Measurements from ENCODE around the gene RPS6KA2.

Gene RPS6KA2

DNA sequence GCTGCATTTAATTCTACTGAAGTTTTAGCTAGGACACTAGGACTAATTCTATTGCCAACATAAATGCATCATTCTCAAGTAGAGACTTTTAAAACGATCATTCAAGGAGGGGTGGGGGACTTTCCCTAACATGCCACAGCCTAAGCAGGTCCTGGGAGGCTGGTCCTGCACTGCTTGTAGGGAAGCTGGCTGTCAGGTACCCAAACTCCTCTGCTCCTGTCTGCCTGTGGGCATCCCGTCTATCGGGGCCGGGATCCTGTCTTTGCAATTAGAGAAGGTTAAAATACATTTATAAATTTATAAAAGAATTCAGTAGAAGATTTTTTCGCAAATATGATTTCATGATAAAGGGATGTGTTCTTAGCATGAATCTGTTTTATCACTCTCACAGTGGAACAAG, 192.7 kb downstream of the RPS6KA2 start:
- Histone ChIP-seq H2AFZ (ENCODE audit: low read depth, low read length) (no peak overlapping the region), H3K79me2 (ENCODE audit: insufficient read depth, low read length) (no peaks in the 10 kb centered on the region), H3K36me3 (ENCODE audit: insufficient read depth, low read length) (no peaks in the 10 kb centered on the region), H3K9ac (ENCODE audit: low read depth, low read length) (no peak overlapping the region), H3K4me3 (ENCODE audit: low read depth in 1 of 2, low read length in 2 of 2) (no peak overlapping the region), H3K27me3 (ENCODE audit: insufficient read depth, low read length, poor library complexity) (no peaks in the 10 kb centered on the region), H3K27ac (ENCODE audit: low read length) (no peak overlapping the region), H4K20me1 (ENCODE audit: insufficient read depth, low read length) (no peaks in the 10 kb centered on the region), H3K4me2 (ENCODE audit: insufficient read depth, low read length) (no peak overlapping the region), H3K9me3 (ENCODE audit: insufficient read depth, low read length, severe bottlenecking) (no peaks in the 10 kb centered on the region), H3K4me1 (ENCODE audit: insufficient read depth, low read length) (peaks cover 32% of the 10 kb centered on the region)
- DNase-seq (no peak), ATAC-seq (ENCODE audit: insufficient read depth, low read depth) (no peak)
- TF ChIP-seq, protein P1, sequence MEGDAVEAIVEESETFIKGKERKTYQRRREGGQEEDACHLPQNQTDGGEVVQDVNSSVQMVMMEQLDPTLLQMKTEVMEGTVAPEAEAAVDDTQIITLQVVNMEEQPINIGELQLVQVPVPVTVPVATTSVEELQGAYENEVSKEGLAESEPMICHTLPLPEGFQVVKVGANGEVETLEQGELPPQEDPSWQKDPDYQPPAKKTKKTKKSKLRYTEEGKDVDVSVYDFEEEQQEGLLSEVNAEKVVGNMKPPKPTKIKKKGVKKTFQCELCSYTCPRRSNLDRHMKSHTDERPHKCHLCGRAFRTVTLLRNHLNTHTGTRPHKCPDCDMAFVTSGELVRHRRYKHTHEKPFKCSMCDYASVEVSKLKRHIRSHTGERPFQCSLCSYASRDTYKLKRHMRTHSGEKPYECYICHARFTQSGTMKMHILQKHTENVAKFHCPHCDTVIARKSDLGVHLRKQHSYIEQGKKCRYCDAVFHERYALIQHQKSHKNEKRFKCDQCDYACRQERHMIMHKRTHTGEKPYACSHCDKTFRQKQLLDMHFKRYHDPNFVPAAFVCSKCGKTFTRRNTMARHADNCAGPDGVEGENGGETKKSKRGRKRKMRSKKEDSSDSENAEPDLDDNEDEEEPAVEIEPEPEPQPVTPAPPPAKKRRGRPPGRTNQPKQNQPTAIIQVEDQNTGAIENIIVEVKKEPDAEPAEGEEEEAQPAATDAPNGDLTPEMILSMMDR (IDR thresholded peaks at IDR 0.05; ENCODE audit: borderline replicate concordance, extremely low read depth, low read length, poor library complexity, severe bottlenecking), result no peak
- TF ChIP-seq EZH2 (IDR thresholded peaks at IDR 0.05; ENCODE audit: borderline replicate concordance, low read depth, low read length, severe bottlenecking), result no peak

DNA sequence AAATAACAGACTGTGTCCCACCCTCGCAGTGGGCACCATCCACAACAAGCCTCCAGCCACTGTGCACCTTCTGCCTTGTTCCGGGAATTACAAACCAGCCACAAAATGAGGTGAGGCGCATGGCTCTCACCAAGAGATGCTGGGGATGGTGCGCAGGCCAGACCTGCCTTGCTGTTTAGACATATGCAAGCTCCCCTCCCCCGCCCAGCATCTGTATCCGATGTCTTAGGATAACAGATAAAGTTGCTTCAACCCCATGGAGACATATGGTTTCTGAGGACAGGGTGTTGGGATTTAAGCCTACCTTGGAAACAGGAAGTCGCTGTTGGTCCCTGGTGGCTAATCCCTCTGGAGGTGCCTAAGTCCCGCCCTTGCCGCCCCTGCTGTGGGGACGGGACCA, 194.0 kb downstream of the RPS6KA2 start:
- ATAC-seq (ENCODE audit: insufficient read depth, low read depth) (no peak), DNase-seq (no peak)
- H3K27me3 ChIP-seq (ENCODE audit: insufficient read depth, low read length, poor library complexity), result no peaks in the 10 kb centered on the region
- no peak overlapping the region for H2AFZ ChIP-seq (ENCODE audit: low read depth, low read length)
- peaks cover 20% of the 10 kb centered on the region for H3K4me1 ChIP-seq (ENCODE audit: insufficient read depth, low read length)
- no peak overlapping the region for H3K27ac ChIP-seq (ENCODE audit: low read length)
- TF ChIP-seq, protein P1 (IDR thresholded peaks at IDR 0.05; ENCODE audit: borderline replicate concordance, extremely low read depth, low read length, poor library complexity, severe bottlenecking), result no peak
- no peak for TF ChIP-seq EZH2 (IDR thresholded peaks at IDR 0.05; ENCODE audit: borderline replicate concordance, low read depth, low read length, severe bottlenecking)
- no peak overlapping the region for H3K4me2 ChIP-seq (ENCODE audit: insufficient read depth, low read length)
- H3K4me3 ChIP-seq (ENCODE audit: low read depth in 1 of 2, low read length in 2 of 2), result no peak overlapping the region
- no peaks in the 10 kb centered on the region for H3K79me2 ChIP-seq (ENCODE audit: insufficient read depth, low read length)
- no peak overlapping the region for H3K9ac ChIP-seq (ENCODE audit: low read depth, low read length)
- no peaks in the 10 kb centered on the region for H4K20me1 ChIP-seq (ENCODE audit: insufficient read depth, low read length)
- no peaks in the 10 kb centered on the region for H3K9me3 ChIP-seq (ENCODE audit: insufficient read depth, low read length, severe bottlenecking)
- H3K36me3 ChIP-seq (ENCODE audit: insufficient read depth, low read length), result no peaks in the 10 kb centered on the region

DNA sequence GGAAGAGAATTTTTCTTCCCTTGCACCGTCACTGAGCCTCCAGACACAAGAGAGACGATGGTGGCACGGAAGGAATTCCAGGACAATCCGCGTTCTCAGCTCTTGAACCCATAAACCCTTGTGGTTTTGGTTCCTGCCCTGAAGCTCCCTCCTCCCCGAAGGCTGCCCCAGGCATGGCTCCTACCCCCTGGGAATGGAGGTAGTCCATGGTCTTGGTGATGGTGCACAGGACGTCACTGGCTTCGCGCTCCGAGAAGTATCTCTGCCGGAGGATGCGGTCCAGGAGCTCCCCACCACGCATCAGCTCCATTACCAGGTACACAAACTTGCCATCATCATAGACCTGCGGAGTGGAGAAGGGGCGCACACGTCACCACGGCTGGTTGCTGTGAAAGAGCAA, 196.8 kb downstream of the RPS6KA2 start:
- TF ChIP-seq, protein P1 (IDR thresholded peaks at IDR 0.05; ENCODE audit: borderline replicate concordance, extremely low read depth, low read length, poor library complexity, severe bottlenecking), result no peak
- no peak for TF ChIP-seq EZH2 (IDR thresholded peaks at IDR 0.05; ENCODE audit: borderline replicate concordance, low read depth, low read length, severe bottlenecking)
- H3K27me3 ChIP-seq (ENCODE audit: insufficient read depth, low read length, poor library complexity), result no peaks in the 10 kb centered on the region
- no peaks in the 10 kb centered on the region for H4K20me1 ChIP-seq (ENCODE audit: insufficient read depth, low read length)
- no peak overlapping the region for H3K4me2 ChIP-seq (ENCODE audit: insufficient read depth, low read length)
- no peak overlapping the region for H3K27ac ChIP-seq (ENCODE audit: low read length)
- H2AFZ ChIP-seq (ENCODE audit: low read depth, low read length), result no peak overlapping the region
- H3K9me3 ChIP-seq (ENCODE audit: insufficient read depth, low read length, severe bottlenecking), result no peaks in the 10 kb centered on the region
- H3K4me3 ChIP-seq (ENCODE audit: low read depth in 1 of 2, low read length in 2 of 2), result no peak overlapping the region
- H3K36me3 ChIP-seq (ENCODE audit: insufficient read depth, low read length), result no peaks in the 10 kb centered on the region
- H3K79me2 ChIP-seq (ENCODE audit: insufficient read depth, low read length), result no peaks in the 10 kb centered on the region
- peaks cover 1% of the 10 kb centered on the region for H3K4me1 ChIP-seq (ENCODE audit: insufficient read depth, low read length)
- ATAC-seq (ENCODE audit: insufficient read depth, low read depth), result no peak
- no peak overlapping the region for H3K9ac ChIP-seq (ENCODE audit: low read depth, low read length)
- no peak for DNase-seq

DNA sequence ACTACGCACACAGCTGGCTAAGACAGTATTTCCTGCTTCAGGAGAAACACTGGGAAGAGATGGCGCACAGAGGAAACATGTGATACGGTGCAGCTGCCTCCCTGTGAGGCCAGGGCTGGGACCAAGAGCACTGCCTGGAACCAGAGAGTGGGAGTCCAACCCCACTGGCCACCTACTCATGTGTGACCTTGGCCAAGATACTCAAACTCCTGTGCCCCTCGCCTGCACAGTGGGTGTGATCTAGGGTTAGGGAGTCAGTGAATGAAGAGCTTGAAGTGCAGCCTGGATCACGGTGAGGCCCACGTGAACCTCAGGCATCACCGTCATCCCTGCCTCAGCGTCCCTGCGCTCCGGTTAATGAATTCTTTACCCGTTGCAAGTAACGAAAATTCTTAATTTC, 202.6 kb downstream of the RPS6KA2 start:
- no peaks in the 10 kb centered on the region for H3K9me3 ChIP-seq (ENCODE audit: insufficient read depth, low read length, severe bottlenecking)
- no peaks in the 10 kb centered on the region for H3K36me3 ChIP-seq (ENCODE audit: insufficient read depth, low read length)
- H3K4me1 ChIP-seq (ENCODE audit: insufficient read depth, low read length), result peaks cover 30% of the 10 kb centered on the region
- ATAC-seq (ENCODE audit: insufficient read depth, low read depth) (no peak), DNase-seq (no peak)
- no peak overlapping the region for H3K4me2 ChIP-seq (ENCODE audit: insufficient read depth, low read length)
- no peak overlapping the region for H3K4me3 ChIP-seq (ENCODE audit: low read depth in 1 of 2, low read length in 2 of 2)
- H2AFZ ChIP-seq (ENCODE audit: low read depth, low read length), result no peak overlapping the region
- no peaks in the 10 kb centered on the region for H3K79me2 ChIP-seq (ENCODE audit: insufficient read depth, low read length)
- TF ChIP-seq, protein P1 (IDR thresholded peaks at IDR 0.05; ENCODE audit: borderline replicate concordance, extremely low read depth, low read length, poor library complexity, severe bottlenecking), result no peak
- TF ChIP-seq EZH2 (IDR thresholded peaks at IDR 0.05; ENCODE audit: borderline replicate concordance, low read depth, low read length, severe bottlenecking), result no peak
- no peaks in the 10 kb centered on the region for H4K20me1 ChIP-seq (ENCODE audit: insufficient read depth, low read length)
- no peak overlapping the region for H3K27ac ChIP-seq (ENCODE audit: low read length)
- H3K9ac ChIP-seq (ENCODE audit: low read depth, low read length), result no peak overlapping the region
- H3K27me3 ChIP-seq (ENCODE audit: insufficient read depth, low read length, poor library complexity), result no peaks in the 10 kb centered on the region
